AG04450 (cell line): ENCODE results near the gene GPAM. TPM values are rescaled to one million over a fixed set of nuclear protein-coding genes. Genes with fewer than 3 reads are reported as not detected.

Source experiments
- CTCF ChIA-PET: fragments of 300-600, 350-600 bp; formaldehyde crosslinking; extraction: SDS; loops from one replicate; lab custom pipeline; 2022; ENCODE audit warnings: antibody characterized with exemption, inconsistent platforms; lab: Charles Lee
- POLR2A ChIA-PET: fragments of 350-600 bp; formaldehyde crosslinking; extraction: SDS; loops from one replicate; lab custom pipeline; 2021; ENCODE audit warnings: antibody characterized with exemption, inconsistent platforms; lab: Yijun Ruan, JAX
- DNase-seq: peaks from one replicate; pipeline ENCODE4 v3.0.0-alpha.2; 2011; ENCODE audit warnings: low read depth, low spot score
- H3K27ac ChIP-seq: one replicate; pipeline ENCODE4 v1.5.1; 2012; ENCODE audit warnings: low read depth, low read length, control low read depth
- H3K27me3 ChIP-seq: one replicate; pipeline ENCODE4 v1.6.0; 2012; ENCODE audit warnings: low read length; ENCODE audit not compliant: control insufficient read depth, insufficient read depth
- H3K4me3 ChIP-seq: 2 replicates; pipeline ENCODE4 v1.5.1; 2011; ENCODE audit warnings: mild to moderate bottlenecking, low read depth, low read length, control low read depth
- H3K9me3 ChIP-seq: 2 replicates; pipeline ENCODE4 v1.5.1; 2012; ENCODE audit warnings: low read length; ENCODE audit not compliant: control insufficient read depth, insufficient read depth
- CTCF ChIP-seq: IDR thresholded peaks from 2 replicates; pipeline ENCODE4 v1.5.1; 2011; ENCODE audit warnings: low read depth, low read length, control low read depth, inconsistent platforms
- polyA minus RNA-seq: library from RNA; depleted of rRNA, polyadenylated mRNA; stranded (reverse); fragments of >200 nt; gene quantifications from 2 replicates; pipeline ENCODE4 v1.2.3, GENCODE V29; 2011; rRNA and poly(A)+ RNA removed
- polyA plus RNA-seq: library from polyadenylated mRNA; depleted of rRNA; stranded (reverse); fragments of >200 nt; gene quantifications from 2 replicates; pipeline ENCODE4 v1.2.3, GENCODE V29; 2011; rRNA removed

The GPAM gene, protein sequence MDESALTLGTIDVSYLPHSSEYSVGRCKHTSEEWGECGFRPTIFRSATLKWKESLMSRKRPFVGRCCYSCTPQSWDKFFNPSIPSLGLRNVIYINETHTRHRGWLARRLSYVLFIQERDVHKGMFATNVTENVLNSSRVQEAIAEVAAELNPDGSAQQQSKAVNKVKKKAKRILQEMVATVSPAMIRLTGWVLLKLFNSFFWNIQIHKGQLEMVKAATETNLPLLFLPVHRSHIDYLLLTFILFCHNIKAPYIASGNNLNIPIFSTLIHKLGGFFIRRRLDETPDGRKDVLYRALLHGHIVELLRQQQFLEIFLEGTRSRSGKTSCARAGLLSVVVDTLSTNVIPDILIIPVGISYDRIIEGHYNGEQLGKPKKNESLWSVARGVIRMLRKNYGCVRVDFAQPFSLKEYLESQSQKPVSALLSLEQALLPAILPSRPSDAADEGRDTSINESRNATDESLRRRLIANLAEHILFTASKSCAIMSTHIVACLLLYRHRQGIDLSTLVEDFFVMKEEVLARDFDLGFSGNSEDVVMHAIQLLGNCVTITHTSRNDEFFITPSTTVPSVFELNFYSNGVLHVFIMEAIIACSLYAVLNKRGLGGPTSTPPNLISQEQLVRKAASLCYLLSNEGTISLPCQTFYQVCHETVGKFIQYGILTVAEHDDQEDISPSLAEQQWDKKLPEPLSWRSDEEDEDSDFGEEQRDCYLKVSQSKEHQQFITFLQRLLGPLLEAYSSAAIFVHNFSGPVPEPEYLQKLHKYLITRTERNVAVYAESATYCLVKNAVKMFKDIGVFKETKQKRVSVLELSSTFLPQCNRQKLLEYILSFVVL
- 7.2 and 10.6 TPM in 2 replicates for polyA plus RNA-seq
- polyA minus RNA-seq = 9.0 and 11.4 TPM in 2 replicates

DNA sequence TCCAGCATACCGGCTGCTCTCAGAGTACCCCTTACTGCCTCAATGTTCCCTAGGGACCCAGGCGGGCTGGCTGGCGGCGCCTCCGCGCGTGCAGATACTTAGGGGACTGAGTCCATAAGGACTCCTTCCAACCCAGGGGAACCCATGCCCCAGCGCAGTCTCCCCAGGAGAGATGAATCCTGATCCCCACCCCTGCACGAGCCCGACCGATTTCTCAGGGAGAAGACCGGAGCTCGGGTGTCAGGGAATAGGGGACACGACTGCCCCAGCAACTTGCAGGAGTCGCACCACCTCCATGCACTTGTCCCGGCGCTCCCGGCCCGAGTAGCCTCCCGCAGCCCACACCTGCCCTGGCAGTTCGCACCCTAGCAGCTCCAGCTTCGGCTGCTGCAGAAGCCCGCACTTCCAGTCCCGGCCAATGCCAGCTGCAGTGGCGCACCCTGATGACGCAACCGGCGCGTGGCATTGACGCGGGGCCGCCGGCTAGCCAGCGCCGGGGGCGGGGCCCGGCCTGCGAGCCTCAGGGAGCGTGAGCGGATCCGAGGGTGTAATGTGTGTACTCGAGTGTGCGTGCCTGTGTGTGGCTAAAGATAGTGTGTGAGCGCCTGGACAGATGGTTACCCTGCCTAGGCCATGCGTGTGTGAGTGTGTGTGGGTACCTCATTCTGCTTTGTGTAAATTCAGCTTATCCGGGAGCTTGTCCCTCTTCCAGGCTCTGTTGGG is at the start of gene GPAM:
GPAM (minus strand) TSS at position 437 of the 723 bp plus-strand sequence. CDS start 1,981 bp downstream, outside the sequence.
- no peak for TF ChIP-seq CTCF
- H3K4me3 ChIP-seq = peak within 1 kb of the TSS; percentile 95
- POLR2A ChIA-PET = interaction anchor here (0.6 to 1.0 kb wide), 2 partner anchors 124 to 264 kb away, joined by 3 to 4 read pairs; partner anchors contain the start of gene VTI1A
- H3K27me3 ChIP-seq = no peaks in the 10 kb centered on the region
- H3K9me3 ChIP-seq = no peaks in the 10 kb centered on the region; the same call in none of the 2 replicates
- peak; percentile 77 for DNase-seq
- H3K27ac ChIP-seq = peak within 1 kb of the TSS; percentile 83
- CTCF ChIA-PET = interaction anchor here (1.2 to 4.0 kb wide), 6 partner anchors 42 to 133 kb away, joined by 3 to 49 read pairs (median 7); no protein-coding TSS in a partner anchor

DNA sequence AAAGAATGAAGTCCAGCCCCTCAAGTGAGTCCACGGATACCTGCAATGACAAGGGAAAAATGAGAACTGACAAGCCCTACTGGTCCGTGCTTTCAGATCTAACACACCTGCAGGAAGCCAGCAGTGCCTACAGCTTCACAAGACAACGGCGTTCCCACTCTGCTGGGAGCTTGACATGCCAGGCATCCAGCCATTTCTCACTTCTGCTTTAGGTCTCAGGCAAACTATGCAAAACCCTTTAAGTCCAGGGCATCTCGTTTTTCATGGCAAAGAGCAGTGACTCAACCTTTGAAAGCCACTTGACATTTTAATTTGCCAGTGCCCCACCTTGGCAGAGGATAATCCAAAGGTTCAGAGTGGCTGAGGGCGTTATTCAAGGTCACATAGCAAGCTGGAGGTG is 49.1 kb upstream of the GPAM start:
- ChIA-PET POLR2A (no interaction called here), CTCF (no interaction called here)
- Histone ChIP-seq H3K9me3 (no peaks in the 10 kb centered on the region), H3K27me3 (no peaks in the 10 kb centered on the region), H3K27ac (no peak overlapping the region), H3K4me3 (no peak overlapping the region)
- no peak for TF ChIP-seq CTCF
- no peak for DNase-seq

DNA sequence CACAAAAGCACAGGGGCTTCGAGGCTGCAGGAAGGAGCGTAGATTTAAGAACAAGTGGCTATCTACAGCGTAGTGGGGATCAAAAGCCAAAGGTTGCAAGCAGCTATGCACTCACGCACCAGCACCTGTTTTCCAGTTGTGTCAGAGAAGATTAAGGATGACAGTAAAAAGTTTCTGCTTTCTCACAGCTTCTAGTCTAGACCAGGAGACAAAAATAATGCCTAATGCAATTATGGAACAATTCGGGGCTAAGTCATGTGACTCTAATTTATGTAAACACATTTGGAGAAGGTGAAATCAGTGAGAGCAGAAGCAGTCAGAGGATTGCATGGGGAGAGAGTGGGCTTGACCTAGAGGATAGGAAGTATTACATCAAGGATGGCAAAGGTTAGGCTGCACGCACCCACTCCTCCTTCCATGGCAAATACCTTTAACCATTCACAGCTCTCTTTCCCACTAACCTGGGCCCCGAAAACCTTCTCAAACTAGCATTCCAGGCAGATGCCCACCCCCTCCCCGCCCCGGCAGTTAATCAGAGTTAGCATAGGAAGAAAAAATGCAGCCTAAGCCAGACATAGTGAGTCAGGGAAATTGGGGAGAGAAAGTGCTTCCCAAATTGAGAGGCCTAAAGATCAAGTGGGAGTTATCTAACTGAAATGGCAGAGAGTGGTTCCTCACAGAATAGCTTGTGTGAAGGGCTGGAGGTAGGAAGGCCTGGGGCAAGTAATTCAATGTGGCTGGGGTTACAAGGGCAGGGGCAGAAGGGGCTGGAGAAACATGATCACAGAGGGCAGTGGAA is 48.2 kb upstream of the GPAM start:
- no peak overlapping the region for H3K4me3 ChIP-seq
- TF ChIP-seq CTCF = no peak
- ChIA-PET CTCF (no interaction called here), POLR2A (no interaction called here)
- DNase-seq = no peak
- no peaks in the 10 kb centered on the region for H3K9me3 ChIP-seq
- no peaks in the 10 kb centered on the region for H3K27me3 ChIP-seq
- H3K27ac ChIP-seq = no peak overlapping the region

DNA sequence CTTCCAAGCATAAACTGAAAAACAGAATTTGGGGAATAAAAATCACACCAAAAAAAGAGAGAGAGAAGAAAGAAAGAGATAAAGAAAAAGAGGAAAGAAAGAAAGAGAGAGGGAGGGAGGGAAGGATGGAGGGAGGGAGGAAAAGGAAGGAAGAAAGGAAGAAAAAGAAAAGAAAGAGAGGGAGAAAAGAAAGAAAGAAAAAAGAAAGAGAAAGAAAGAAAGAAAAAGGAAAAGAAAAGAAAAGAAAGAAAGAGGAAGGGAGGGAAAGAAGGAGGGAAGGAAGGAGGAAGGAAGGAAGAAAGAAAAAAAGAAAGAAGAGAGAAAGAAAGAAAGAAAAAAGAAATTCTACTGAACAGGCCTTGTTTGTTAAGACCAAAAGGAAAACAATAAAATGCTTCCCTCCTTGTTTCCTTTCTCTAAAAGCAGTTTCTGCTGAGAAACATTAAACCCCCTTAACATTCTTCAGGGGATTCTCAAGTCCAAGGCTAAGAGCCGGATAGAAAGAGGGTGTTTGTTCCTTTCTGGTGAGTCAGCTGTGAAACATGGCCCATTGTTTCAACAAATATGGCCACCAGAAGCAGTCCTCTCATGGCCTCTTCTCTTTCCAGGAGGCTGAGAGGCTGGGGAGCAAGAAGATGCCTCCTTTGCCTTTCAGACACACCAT is 46.9 kb upstream of the GPAM start:
- CTCF ChIA-PET = interaction anchor here (0.7 kb wide), 1 partner anchor 48 kb away, joined by 4 read pairs; no protein-coding TSS in a partner anchor
- H3K27ac ChIP-seq = no peak overlapping the region
- no peak for DNase-seq

More for the DNA sequence above, 46.9 kb upstream of the GPAM start:
- no peak for TF ChIP-seq CTCF
- Histone ChIP-seq H3K27me3 (no peaks in the 10 kb centered on the region), H3K4me3 (no peak overlapping the region), H3K9me3 (no peaks in the 10 kb centered on the region)
- POLR2A ChIA-PET = no interaction called here
